HEK293 (cell line): ENCODE data around the gene CPA5.
A peak's percentile ranks its signal among the peaks of the same experiment; 100 is the strongest.

Experiments used
- CTCF ChIA-PET: fragments of 350-600 bp; formaldehyde crosslinking; extraction: SDS; loops from one replicate; lab custom pipeline; 2021; ENCODE audit warnings: antibody characterized with exemption; lab: Yijun Ruan, JAX
- POLR2A ChIA-PET: fragments of 300-600 bp; formaldehyde crosslinking; extraction: SDS; loops from one replicate; lab custom pipeline; 2020; ENCODE audit warnings: antibody characterized with exemption, inconsistent platforms; lab: Yijun Ruan, JAX
- H3K27ac ChIP-seq: fragments of 200-500 bp; sonication (Bioruptor generic); 2 replicates; pipeline ENCODE4 v1.5.1; 2014; ENCODE audit warnings: low read depth, low read length, control low read depth, inconsistent platforms; ENCODE audit errors: extremely low read depth
- H3K36me3 ChIP-seq, 2 experiments: fragments of 200-500 bp in 1 of 2; sonication (Bioruptor generic) in 1 of 2; 1 replicate in 1 of 2; 2 replicates in 1 of 2; pipeline ENCODE4 v1.5.1; 2014 to 2017; ENCODE audit warnings: inconsistent platforms in 2 of 2, low read length in 2 of 2; ENCODE audit not compliant: control insufficient read depth in 2 of 2, insufficient read depth in 1 of 2
- H3K4me1 ChIP-seq: fragments of 200-500 bp; sonication (Bioruptor generic); 2 replicates; pipeline ENCODE4 v1.5.1; 2014; ENCODE audit warnings: mild to moderate bottlenecking, low read length, inconsistent platforms; ENCODE audit not compliant: control insufficient read depth, insufficient read depth
- H3K4me3 ChIP-seq: 2 replicates; pipeline ENCODE4 v1.5.1; 2011; ENCODE audit warnings: low read depth, mild to moderate bottlenecking, control low read depth, low read length, moderate library complexity
- H3K9me3 ChIP-seq: fragments of 200-500 bp; sonication (Bioruptor generic); 2 replicates; pipeline ENCODE4 v1.5.1; 2014; ENCODE audit warnings: low read depth, low read length, inconsistent platforms; ENCODE audit not compliant: control insufficient read depth, insufficient read depth
- INSM2 ChIP-seq: fragments of 450-650 bp; formaldehyde crosslinking; IDR thresholded peaks from 2 replicates; pipeline ENCODE4 v1.5.1; 2016; ENCODE audit warnings: missing biosample characterization, missing genetic modification characterization
- OVOL3 ChIP-seq: fragments of 450-650 bp; formaldehyde crosslinking; IDR thresholded peaks from 2 replicates; pipeline ENCODE4 v1.5.1; 2016; ENCODE audit warnings: missing biosample characterization, missing genetic modification characterization
- YY1 ChIP-seq: fragments of 450-650 bp; formaldehyde crosslinking; IDR thresholded peaks from 2 replicates; pipeline ENCODE4 v1.5.1; 2018; ENCODE audit warnings: missing biosample characterization, missing genetic modification characterization
- ZIC2 ChIP-seq: fragments of 450-650 bp; formaldehyde crosslinking; IDR thresholded peaks from 2 replicates; pipeline ENCODE4 v1.5.1; 2016; ENCODE audit warnings: missing biosample characterization, missing genetic modification characterization
- ZNF10 ChIP-seq: fragments of 450-650 bp; formaldehyde crosslinking; IDR thresholded peaks from 2 replicates; pipeline ENCODE4 v1.5.1; 2017; ENCODE audit warnings: missing biosample characterization, missing genetic modification characterization
- ZNF266 ChIP-seq: fragments of 450-650 bp; formaldehyde crosslinking; IDR thresholded peaks from 2 replicates; pipeline ENCODE4 v1.5.1; 2016; ENCODE audit warnings: missing biosample characterization, missing genetic modification characterization, low read depth
- ZNF341 ChIP-seq: fragments of 450-650 bp; formaldehyde crosslinking; IDR thresholded peaks from 2 replicates; pipeline ENCODE4; 2016; ENCODE audit warnings: low read depth, missing biosample characterization, missing genetic modification characterization
- ZNF433 ChIP-seq: fragments of 450-650 bp; formaldehyde crosslinking; IDR thresholded peaks from 2 replicates; pipeline ENCODE4 v1.5.1; 2016; ENCODE audit warnings: missing biosample characterization, missing genetic modification characterization, low read depth
- ZNF629 ChIP-seq: fragments of 450-650 bp; formaldehyde crosslinking; IDR thresholded peaks from 2 replicates; pipeline ENCODE4 v1.5.1; 2017; ENCODE audit warnings: missing biosample characterization, missing genetic modification characterization
- ZNF664 ChIP-seq: fragments of 450-650 bp; formaldehyde crosslinking; IDR thresholded peaks from 2 replicates; pipeline ENCODE4 v1.5.1; 2016; ENCODE audit warnings: missing biosample characterization, missing genetic modification characterization
- ZXDB ChIP-seq: fragments of 450-650 bp; formaldehyde crosslinking; IDR thresholded peaks from 2 replicates; pipeline ENCODE4 v1.5.1; 2016; ENCODE audit warnings: missing biosample characterization, missing genetic modification characterization
- TF ChIP-seq, protein P1 (sequence below): fragments of 450-650 bp; formaldehyde crosslinking; IDR thresholded peaks from 2 replicates; pipeline ENCODE4 v1.5.1; 2016; ENCODE audit warnings: missing biosample characterization, missing genetic modification characterization
- TF ChIP-seq, protein P2 (sequence below): fragments of 450-650 bp; formaldehyde crosslinking; IDR thresholded peaks from 2 replicates; pipeline ENCODE4 v1.5.0; 2017; ENCODE audit warnings: missing biosample characterization, missing genetic modification characterization, borderline replicate concordance
- TF ChIP-seq, protein P3 (sequence below): fragments of 450-650 bp; formaldehyde crosslinking; IDR thresholded peaks from 2 replicates; pipeline ENCODE4 v1.5.1; 2016; ENCODE audit warnings: missing biosample characterization, missing genetic modification characterization
- TF ChIP-seq, protein P4 (sequence below): fragments of 450-650 bp; formaldehyde crosslinking; IDR thresholded peaks from 2 replicates; pipeline ENCODE4 v1.5.1; 2016; ENCODE audit warnings: missing biosample characterization, missing genetic modification characterization

The CPA5 gene

DNA sequence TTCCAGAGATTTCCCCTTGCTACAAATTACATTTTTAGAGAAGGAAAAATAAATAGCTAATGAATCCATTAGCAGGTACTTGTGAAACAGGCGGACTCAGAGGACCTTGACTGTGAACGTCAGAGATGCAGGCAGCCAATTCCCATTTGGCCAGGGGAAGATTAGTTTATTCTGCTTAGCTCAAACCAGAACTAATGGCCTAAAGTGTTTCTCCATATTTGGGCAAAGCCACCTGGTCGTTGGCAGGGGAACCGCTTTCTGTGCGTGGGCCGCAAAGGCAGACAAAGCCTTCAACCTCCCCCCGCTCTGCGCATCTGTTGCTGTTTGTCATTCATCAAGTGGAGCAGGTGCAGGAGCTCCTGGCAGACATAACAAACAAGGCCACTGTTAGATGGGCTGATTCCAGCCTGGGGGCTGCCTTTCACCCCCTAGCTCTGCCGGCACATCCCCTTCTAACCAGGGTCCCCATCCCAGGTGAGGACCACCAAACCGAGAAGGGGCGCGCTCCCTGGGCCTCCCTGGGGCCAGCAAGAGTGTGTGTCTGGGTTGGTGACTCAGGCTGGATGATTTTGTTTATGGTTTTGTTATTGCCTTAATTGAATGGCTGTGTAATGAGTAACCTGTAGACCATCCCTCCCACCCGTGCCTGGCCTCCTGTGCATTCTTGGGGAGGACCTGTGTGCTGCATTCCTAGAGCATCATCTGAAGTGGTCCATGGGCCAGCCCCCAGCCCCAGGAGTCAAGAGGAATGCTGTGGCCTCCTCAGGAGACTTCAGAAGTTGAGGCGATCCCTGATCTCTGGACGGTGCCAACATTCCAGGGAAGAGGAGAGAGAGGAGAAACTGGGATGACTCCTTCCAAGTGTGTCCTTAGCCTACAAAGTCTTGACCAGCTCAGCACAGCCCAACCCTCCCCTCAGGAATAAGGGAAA lies 21.2 kb downstream of the CPA5 start (continued):
- TF ChIP-seq, protein P1, sequence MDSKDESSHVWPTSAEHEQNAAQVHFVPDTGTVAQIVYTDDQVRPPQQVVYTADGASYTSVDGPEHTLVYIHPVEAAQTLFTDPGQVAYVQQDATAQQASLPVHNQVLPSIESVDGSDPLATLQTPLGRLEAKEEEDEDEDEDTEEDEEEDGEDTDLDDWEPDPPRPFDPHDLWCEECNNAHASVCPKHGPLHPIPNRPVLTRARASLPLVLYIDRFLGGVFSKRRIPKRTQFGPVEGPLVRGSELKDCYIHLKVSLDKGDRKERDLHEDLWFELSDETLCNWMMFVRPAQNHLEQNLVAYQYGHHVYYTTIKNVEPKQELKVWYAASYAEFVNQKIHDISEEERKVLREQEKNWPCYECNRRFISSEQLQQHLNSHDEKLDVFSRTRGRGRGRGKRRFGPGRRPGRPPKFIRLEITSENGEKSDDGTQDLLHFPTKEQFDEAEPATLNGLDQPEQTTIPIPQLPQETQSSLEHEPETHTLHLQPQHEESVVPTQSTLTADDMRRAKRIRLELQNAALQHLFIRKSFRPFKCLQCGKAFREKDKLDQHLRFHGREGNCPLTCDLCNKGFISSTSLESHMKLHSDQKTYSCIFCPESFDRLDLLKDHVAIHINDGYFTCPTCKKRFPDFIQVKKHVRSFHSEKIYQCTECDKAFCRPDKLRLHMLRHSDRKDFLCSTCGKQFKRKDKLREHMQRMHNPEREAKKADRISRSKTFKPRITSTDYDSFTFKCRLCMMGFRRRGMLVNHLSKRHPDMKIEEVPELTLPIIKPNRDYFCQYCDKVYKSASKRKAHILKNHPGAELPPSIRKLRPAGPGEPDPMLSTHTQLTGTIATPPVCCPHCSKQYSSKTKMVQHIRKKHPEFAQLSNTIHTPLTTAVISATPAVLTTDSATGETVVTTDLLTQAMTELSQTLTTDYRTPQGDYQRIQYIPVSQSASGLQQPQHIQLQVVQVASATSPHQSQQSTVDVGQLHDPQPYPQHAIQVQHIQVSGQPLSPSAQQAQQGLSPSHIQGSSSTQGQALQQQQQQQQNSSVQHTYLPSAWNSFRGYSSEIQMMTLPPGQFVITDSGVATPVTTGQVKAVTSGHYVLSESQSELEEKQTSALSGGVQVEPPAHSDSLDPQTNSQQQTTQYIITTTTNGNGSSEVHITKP: peak; percentile 89
- 0 out of 2 replicates have a peak, but pooled peaks have one; percentile 10 for TF ChIP-seq ZNF341 (tag by site-specific recombination)
- TF ChIP-seq ZNF629 (tag by site-specific recombination): peak; percentile 63
- TF ChIP-seq OVOL3 (tag by site-specific recombination): no peak
- TF ChIP-seq, protein P2, sequence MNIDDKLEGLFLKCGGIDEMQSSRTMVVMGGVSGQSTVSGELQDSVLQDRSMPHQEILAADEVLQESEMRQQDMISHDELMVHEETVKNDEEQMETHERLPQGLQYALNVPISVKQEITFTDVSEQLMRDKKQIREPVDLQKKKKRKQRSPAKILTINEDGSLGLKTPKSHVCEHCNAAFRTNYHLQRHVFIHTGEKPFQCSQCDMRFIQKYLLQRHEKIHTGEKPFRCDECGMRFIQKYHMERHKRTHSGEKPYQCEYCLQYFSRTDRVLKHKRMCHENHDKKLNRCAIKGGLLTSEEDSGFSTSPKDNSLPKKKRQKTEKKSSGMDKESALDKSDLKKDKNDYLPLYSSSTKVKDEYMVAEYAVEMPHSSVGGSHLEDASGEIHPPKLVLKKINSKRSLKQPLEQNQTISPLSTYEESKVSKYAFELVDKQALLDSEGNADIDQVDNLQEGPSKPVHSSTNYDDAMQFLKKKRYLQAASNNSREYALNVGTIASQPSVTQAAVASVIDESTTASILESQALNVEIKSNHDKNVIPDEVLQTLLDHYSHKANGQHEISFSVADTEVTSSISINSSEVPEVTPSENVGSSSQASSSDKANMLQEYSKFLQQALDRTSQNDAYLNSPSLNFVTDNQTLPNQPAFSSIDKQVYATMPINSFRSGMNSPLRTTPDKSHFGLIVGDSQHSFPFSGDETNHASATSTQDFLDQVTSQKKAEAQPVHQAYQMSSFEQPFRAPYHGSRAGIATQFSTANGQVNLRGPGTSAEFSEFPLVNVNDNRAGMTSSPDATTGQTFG (tag by site-specific recombination): no peak
- TF ChIP-seq, protein P3, sequence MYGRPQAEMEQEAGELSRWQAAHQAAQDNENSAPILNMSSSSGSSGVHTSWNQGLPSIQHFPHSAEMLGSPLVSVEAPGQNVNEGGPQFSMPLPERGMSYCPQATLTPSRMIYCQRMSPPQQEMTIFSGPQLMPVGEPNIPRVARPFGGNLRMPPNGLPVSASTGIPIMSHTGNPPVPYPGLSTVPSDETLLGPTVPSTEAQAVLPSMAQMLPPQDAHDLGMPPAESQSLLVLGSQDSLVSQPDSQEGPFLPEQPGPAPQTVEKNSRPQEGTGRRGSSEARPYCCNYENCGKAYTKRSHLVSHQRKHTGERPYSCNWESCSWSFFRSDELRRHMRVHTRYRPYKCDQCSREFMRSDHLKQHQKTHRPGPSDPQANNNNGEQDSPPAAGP: peak; percentile 69
- no peak for TF ChIP-seq ZNF433
- TF ChIP-seq, protein P4, sequence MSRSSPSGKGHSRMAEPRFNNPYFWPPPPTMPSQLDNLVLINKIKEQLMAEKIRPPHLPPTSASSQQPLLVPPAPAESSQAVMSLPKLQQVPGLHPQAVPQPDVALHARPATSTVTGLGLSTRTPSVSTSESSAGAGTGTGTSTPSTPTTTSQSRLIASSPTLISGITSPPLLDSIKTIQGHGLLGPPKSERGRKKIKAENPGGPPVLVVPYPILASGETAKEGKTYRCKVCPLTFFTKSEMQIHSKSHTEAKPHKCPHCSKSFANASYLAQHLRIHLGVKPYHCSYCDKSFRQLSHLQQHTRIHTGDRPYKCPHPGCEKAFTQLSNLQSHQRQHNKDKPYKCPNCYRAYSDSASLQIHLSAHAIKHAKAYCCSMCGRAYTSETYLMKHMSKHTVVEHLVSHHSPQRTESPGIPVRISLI (tag by site-specific recombination): 0 out of 2 replicates have a peak, but pooled peaks have one; percentile 33
- peak; percentile 81 for TF ChIP-seq INSM2 (tag by site-specific recombination)
- no peak for TF ChIP-seq YY1 (tag by site-specific recombination)
- peak; percentile 62 for TF ChIP-seq ZXDB (tag by site-specific recombination)
- peak; percentile 33; the same call in 1 of the 2 replicates for TF ChIP-seq ZNF10 (tag by site-specific recombination)
- TF ChIP-seq, all 188 proteins: peak for 32

- Histone ChIP-seq H3K36me3 (no peaks in the 10 kb centered on the region), H3K27ac (no peak overlapping the region), H3K9me3 (no peaks in the 10 kb centered on the region), H3K4me3 (no peak overlapping the region), H3K4me1 (peaks cover 14% of the 10 kb centered on the region)
- ChIA-PET POLR2A (no interaction called here), CTCF (no interaction called here)
- TF ChIP-seq ZIC2 (tag by site-specific recombination): no peak
- 0 out of 2 replicates have a peak, but pooled peaks have one; percentile 28 for TF ChIP-seq ZNF10 (tag by site-specific recombination)
- no peak for TF ChIP-seq ZNF664 (tag by site-specific recombination)
- no peak for TF ChIP-seq ZNF266 (tag by site-specific recombination)
Observed at GRCh38 chr7:130366564-130366963, 21.9 kb downstream of the CPA5 start.
